Liver (tissue), 9 donors: Measurements from ENCODE around the gene AP2A2. TPM values are rescaled to one million over a fixed set of nuclear protein-coding genes. Genes with fewer than 3 reads are reported as not detected.

Source experiments
- DNase-seq: peaks from one replicate; pipeline ENCODE4 v3.0.0-alpha.2; 2017; ENCODE audit warnings: low spot score
- H3K27ac ChIP-seq, 2 donors: one replicate each; pipeline ENCODE4 v1.7.0; 2013; ENCODE audit warnings: inconsistent platforms in 2 of 2, low read length in 2 of 2, control low read depth in 1 of 2, low read depth in 1 of 2, mild to moderate bottlenecking in 1 of 2
- H3K27me3 ChIP-seq, 4 donors: one replicate each; pipeline versions ENCODE4 v1.6.1 to v1.7.0; 2013; ENCODE audit warnings: low read length in 3 of 4, inconsistent platforms in 1 of 4, mild to moderate bottlenecking in 1 of 4, moderate library complexity in 1 of 4; ENCODE audit not compliant: control insufficient read depth in 4 of 4, insufficient read depth in 4 of 4
- H3K36me3 ChIP-seq, 4 donors: one replicate each; pipeline versions ENCODE4 v1.6.1 to v1.7.0; 2013; ENCODE audit warnings: low read length in 3 of 4, mild to moderate bottlenecking in 3 of 4, low read depth in 1 of 4, moderate library complexity in 1 of 4; ENCODE audit not compliant: control insufficient read depth in 4 of 4, insufficient read depth in 3 of 4
- H3K4me1 ChIP-seq, 4 donors: one replicate each; pipeline versions ENCODE4 v1.6.1 to v1.7.0; 2013; ENCODE audit warnings: low read length in 3 of 4, mild to moderate bottlenecking in 3 of 4, moderate library complexity in 1 of 4; ENCODE audit not compliant: control insufficient read depth in 4 of 4, insufficient read depth in 4 of 4
- H3K4me3 ChIP-seq, 3 donors: one replicate each; pipeline versions ENCODE4 v1.6.1 to v1.7.0; 2013; ENCODE audit warnings: low read length in 3 of 3, control low read depth in 1 of 3, low read depth in 1 of 3, mild to moderate bottlenecking in 1 of 3
- H3K9ac ChIP-seq, 2 donors: one replicate each; pipeline ENCODE4 v1.7.0; 2013; ENCODE audit warnings: low read length in 2 of 2, mild to moderate bottlenecking in 2 of 2, moderate library complexity in 2 of 2, control low read depth in 1 of 2, low read depth in 1 of 2
- H3K9me3 ChIP-seq, 4 donors: one replicate each; pipeline versions ENCODE4 v1.6.1 to v1.7.0; 2013; ENCODE audit warnings: low read length in 3 of 4; ENCODE audit not compliant: control insufficient read depth in 4 of 4
- ATF3 ChIP-seq: IDR thresholded peaks from 2 replicates; pipeline ENCODE4 v1.6.1; 2016; ENCODE audit warnings: antibody characterized with exemption
- FOXA2 ChIP-seq: IDR thresholded peaks from 2 replicates; pipeline ENCODE4 v1.6.1; 2016; ENCODE audit warnings: antibody characterized with exemption
- HNF4G ChIP-seq: IDR thresholded peaks from 2 replicates; pipeline ENCODE4 v1.6.1; 2016; ENCODE audit warnings: antibody characterized with exemption
- JUND ChIP-seq, 2 donors: IDR thresholded peaks; 2 replicates each; pipeline ENCODE4 v1.6.1; 2016; ENCODE audit warnings: antibody characterized with exemption in 2 of 2
- MAX ChIP-seq: IDR thresholded peaks from 2 replicates; pipeline ENCODE4 v1.6.1; 2016; ENCODE audit warnings: antibody characterized with exemption
- NR2F2 ChIP-seq: IDR thresholded peaks from 2 replicates; pipeline ENCODE4 v1.6.1; 2016; ENCODE audit warnings: antibody characterized with exemption
- RAD21 ChIP-seq, 2 donors: IDR thresholded peaks; 2 replicates each; pipeline ENCODE4 v1.6.1; 2016; ENCODE audit warnings: antibody characterized with exemption in 2 of 2, mild to moderate bottlenecking in 2 of 2
- REST ChIP-seq: IDR thresholded peaks from 2 replicates; pipeline ENCODE4 v1.6.1; 2016; ENCODE audit warnings: antibody characterized with exemption, mild to moderate bottlenecking
- YY1 ChIP-seq: IDR thresholded peaks from 2 replicates; pipeline ENCODE4 v1.6.1; 2016; ENCODE audit warnings: antibody characterized with exemption, mild to moderate bottlenecking
- ZBTB33 ChIP-seq: IDR thresholded peaks from 2 replicates; pipeline ENCODE4 v1.6.1; 2016; ENCODE audit warnings: antibody characterized with exemption
- WGBS: extraction: QIAGEN DNeasy Blood & Tissue Kit; methylation state at CpG from one replicate; pipeline ENCODE4 v1.1.7; 2013; 5-methylcytosine and 5-hydroxymethylcytosine counted together
- polyA plus RNA-seq, 2 donors: library from polyadenylated mRNA; stranded (reverse) in 1 of 2; unstranded in 1 of 2; fragments of 200-250 nt in 1 of 2; fragments of >200 nt in 1 of 2; fragmentation: Nextera tagmentation in 1 of 2; extraction: Ambion mirVana in 1 of 2; gene quantifications; one replicate each; pipeline versions ENCODE4 v1.2.1 to v1.2.3, GENCODE V29; 2013 to 2015
- total RNA-seq, 2 donors: library from RNA; depleted of rRNA; stranded (reverse); fragments of >200 nt; gene quantifications; one replicate each; pipeline ENCODE4 v1.2.3, GENCODE V29; 2014
- donor health status: healthy.
- donor health status: healthy.
- donor health status: healthy.
- donor health status: healthy.
- donor health status: healthy.

Gene AP2A2
- total and polyA plus RNA-seq, 4 donors = 20.5 to 39.7 (median 23.8) TPM

GRCh38 chr11:985848-986247 lies 60.2 kb downstream of the AP2A2 start:
- H3K36me3 ChIP-seq = peaks cover 43 to 75% (median 49%) of the 10 kb centered on the region in 4 donors
- no peaks in the 10 kb centered on the region for H3K9me3 ChIP-seq
- no peaks in the 10 kb centered on the region for H3K4me1 ChIP-seq
- H3K27me3 ChIP-seq = no peaks in the 10 kb centered on the region
- H3K9ac ChIP-seq = no peak overlapping the region
- H3K27ac ChIP-seq = no peak overlapping the region
- no peak for DNase-seq
- H3K4me3 ChIP-seq = no peak overlapping the region
- TF ChIP-seq ZBTB33 (no peak), RAD21 (IDR thresholded peaks at IDR 0.05) (no peak), MAX (no peak), JUND (IDR thresholded peaks at IDR 0.05) (no peak), ATF3 (no peak), NR2F2 (no peak), FOXA2 (no peak), YY1 (no peak), HNF4G (no peak), REST (no peak)
- WGBS = 97% methylated on average over 20 of the region's 20 CpGs

- H3K4me1 ChIP-seq = no peaks in the 10 kb centered on the region
- no peak for DNase-seq
- TF ChIP-seq FOXA2 (no peak), ZBTB33 (no peak), MAX (no peak), JUND (IDR thresholded peaks at IDR 0.05) (no peak), ATF3 (no peak)
- H3K36me3 ChIP-seq = peaks cover 42 to 70% (median 45%) of the 10 kb centered on the region in 4 donors
- WGBS = 91% methylated on average over 28 of the region's 28 CpGs
- H3K9ac ChIP-seq = no peak overlapping the region
- H3K27me3 ChIP-seq = no peaks in the 10 kb centered on the region
- H3K27ac ChIP-seq = no peak overlapping the region
- no peak overlapping the region for H3K4me3 ChIP-seq
- H3K9me3 ChIP-seq = no peaks in the 10 kb centered on the region
Measured at GRCh38 chr11:986270-986951, 60.7 kb downstream of the AP2A2 start.
